Lung (tissue), 12 donors: ENCODE data around the gene SENP5. TPM values are rescaled to one million over a fixed set of nuclear protein-coding genes. Genes with fewer than 3 reads are reported as not detected.

Experiments used
- ATAC-seq: fragments of 200-7000 bp; cut with Tn5 transposase; one replicate; pipeline ENCODE4 v1.9.1; 2020; ENCODE audit warnings: moderate number of reproducible peaks; ENCODE audit not compliant: insufficient read depth, low FRiP score
- DNase-seq, 3 donors: peaks; one replicate each; pipeline ENCODE4 v3.0.0-alpha.2; 2013 to 2017
- H3K27ac ChIP-seq, 2 donors: one replicate each; pipeline ENCODE4 v1.5.1; 2013; ENCODE audit warnings: mild to moderate bottlenecking in 2 of 2, moderate library complexity in 2 of 2, control low read depth in 1 of 2, inconsistent platforms in 1 of 2, low read depth in 1 of 2, low read length in 1 of 2
- H3K27me3 ChIP-seq, 3 donors: one replicate each; pipeline ENCODE4 v1.5.1; 2013; ENCODE audit warnings: low read length in 2 of 3; ENCODE audit not compliant: control insufficient read depth in 3 of 3, insufficient read depth in 3 of 3
- H3K36me3 ChIP-seq, 4 donors: one replicate each; pipeline ENCODE4 v1.5.1; 2013; ENCODE audit warnings: low read length in 4 of 4, mild to moderate bottlenecking in 1 of 4, moderate library complexity in 1 of 4; ENCODE audit not compliant: control insufficient read depth in 4 of 4, insufficient read depth in 4 of 4
- H3K4me1 ChIP-seq, 5 donors: one replicate each; pipeline ENCODE4 v1.5.1; 2013; ENCODE audit warnings: low read length in 5 of 5, mild to moderate bottlenecking in 2 of 5, moderate library complexity in 1 of 5; ENCODE audit not compliant: control insufficient read depth in 5 of 5, insufficient read depth in 5 of 5
- H3K4me3 ChIP-seq: one replicate; pipeline ENCODE4 v1.5.1; 2013; ENCODE audit warnings: mild to moderate bottlenecking, control low read depth, moderate library complexity
- H3K9ac ChIP-seq, 2 donors: one replicate each; pipeline ENCODE4 v1.5.1; 2013; ENCODE audit warnings: low read length in 2 of 2, control low read depth in 1 of 2; ENCODE audit not compliant: insufficient read depth in 1 of 2
- H3K9me3 ChIP-seq, 4 donors: one replicate each; pipeline ENCODE4 v1.5.1; 2013; ENCODE audit warnings: low read length in 3 of 4, mild to moderate bottlenecking in 1 of 4, moderate library complexity in 1 of 4; ENCODE audit not compliant: control insufficient read depth in 4 of 4, insufficient read depth in 3 of 4
- CTCF ChIP-seq: IDR thresholded peaks from 2 replicates; pipeline ENCODE4 v1.5.1; 2012; ENCODE audit warnings: mild to moderate bottlenecking; ENCODE audit errors: control extremely low read depth, extremely low read depth
- WGBS, 2 donors: extraction: QIAGEN DNeasy Blood & Tissue Kit; methylation state at CpG; one replicate each; pipeline ENCODE4 v1.1.7; 2013; 5-methylcytosine and 5-hydroxymethylcytosine counted together
- polyA plus RNA-seq, 2 donors: library from polyadenylated mRNA; stranded (reverse); fragments of 200-250 nt; gene quantifications; one replicate each; pipeline ENCODE4 v1.2.1, GENCODE V29; 2013
- total RNA-seq, 2 donors: library from RNA; depleted of rRNA in 1 of 2; stranded (reverse); fragments of >200 nt in 1 of 2; gene quantifications; one replicate each; pipeline ENCODE4 v1.2.1, GENCODE V29; 2014 to 2021
- donor health status: control.
- donor health status: control.
- donor health status: Bipolar disorder and iron deficiency.
- donor health status: healthy.
- donor health status: DM: yes; HTN: yes; CAD: no.

Gene SENP5
- total and polyA plus RNA-seq, 4 donors, result 7.7 to 55.7 (median 18.7) TPM

DNA sequence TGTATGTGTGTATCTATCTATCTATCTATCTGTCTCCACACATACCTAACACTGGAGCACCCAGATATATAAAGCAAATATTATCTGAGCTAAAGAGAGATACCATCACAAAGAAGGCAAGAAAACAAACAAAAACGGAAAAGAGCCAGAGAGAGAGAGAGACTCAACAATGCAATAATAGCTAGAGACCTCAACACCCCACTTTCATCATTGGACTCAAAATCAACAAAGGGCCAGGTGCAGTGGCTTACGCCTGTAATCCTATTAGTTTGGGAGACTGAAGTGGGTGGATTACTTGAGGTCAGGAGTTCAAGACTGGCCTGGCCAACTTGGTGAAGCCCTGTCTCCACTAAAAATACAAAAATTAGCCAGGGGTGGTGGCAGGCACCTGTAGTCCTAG is 51.2 kb downstream of the SENP5 start:
- Histone ChIP-seq H3K4me1 (no peaks in the 10 kb centered on the region), H3K9me3 (peaks cover 0 to 3% (median 0%) of the 10 kb centered on the region in 4 donors), H3K4me3 (no peak overlapping the region), H3K9ac (no peak overlapping the region), H3K36me3 (peaks cover 10 to 22% (median 14%) of the 10 kb centered on the region in 4 donors), H3K27ac (no peak overlapping the region), H3K27me3 (no peaks in the 10 kb centered on the region)
- no peak for DNase-seq
- 88 to 90% methylated on average over 2 of the region's 2 CpGs for WGBS, 2 donors
- ATAC-seq, result no peak
- no peak for TF ChIP-seq CTCF

DNA sequence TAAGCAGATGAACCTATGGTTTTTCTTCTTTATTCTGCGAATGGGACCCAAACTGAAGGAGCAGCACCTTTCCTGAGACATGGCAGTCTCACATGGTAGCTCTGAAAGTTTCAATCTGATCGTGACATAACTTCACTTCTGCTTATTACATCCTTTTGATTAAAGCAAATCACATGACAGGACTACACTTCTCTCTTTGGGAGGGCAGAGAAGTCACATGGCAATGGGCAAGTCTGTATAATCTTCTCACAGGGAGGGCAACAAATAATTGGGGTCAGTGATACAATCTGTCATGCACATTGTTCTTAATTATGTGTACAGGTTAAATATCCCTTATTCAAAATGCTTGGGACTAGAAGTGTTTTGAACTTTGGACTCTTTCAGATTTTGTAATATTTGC is 53.0 kb downstream of the SENP5 start:
- ATAC-seq (no peak), DNase-seq (no peak)
- H3K27ac ChIP-seq, result no peak overlapping the region
- TF ChIP-seq CTCF, result no peak
- H3K36me3 ChIP-seq, result peaks cover under 1 to 10% (median 6%) of the 10 kb centered on the region in 4 donors
- peaks cover 0 to 3% (median 0%) of the 10 kb centered on the region in 4 donors for H3K9me3 ChIP-seq
- no peak overlapping the region for H3K4me3 ChIP-seq
- no peaks in the 10 kb centered on the region for H3K4me1 ChIP-seq
- H3K27me3 ChIP-seq, result no peaks in the 10 kb centered on the region
- no peak overlapping the region for H3K9ac ChIP-seq
- 47 to 54% methylated on average over 2 of the region's 2 CpGs for WGBS, 2 donors

GRCh38 chr3:196927571-196928453 is 60.1 kb downstream of the SENP5 start:
- Histone ChIP-seq H3K4me3 (no peak overlapping the region), H3K9ac (no peak overlapping the region), H3K27me3 (no peaks in the 10 kb centered on the region), H3K4me1 (no peaks in the 10 kb centered on the region), H3K27ac (no peak overlapping the region), H3K9me3 (peaks cover 0 to 2% (median 0%) of the 10 kb centered on the region in 4 donors), H3K36me3 (peaks cover 3 to 30% (median 17%) of the 10 kb centered on the region in 4 donors)
- no peak for TF ChIP-seq CTCF
- ATAC-seq (no peak), DNase-seq (no peak)
- WGBS, 2 donors, result 86 to 89% methylated on average over 7 of the region's 7 CpGs
